HL-60 (cell line): Measurements from ENCODE around the gene EFNA4.

Experiments used
- SPI1 ChIP-seq: IDR thresholded peaks from 2 replicates; pipeline ENCODE4 v1.6.1; 2012; ENCODE audit warnings: low read depth, mild to moderate bottlenecking, borderline replicate concordance
- TF ChIP-seq, protein P1 (sequence below): IDR thresholded peaks from one replicate; pipeline ENCODE4 v1.5.1; 2011; ENCODE audit warnings: low read length, control low read depth, inconsistent platforms; ENCODE audit not compliant: insufficient read depth
- TF ChIP-seq, protein P2 (sequence below): IDR thresholded peaks from 2 replicates; pipeline ENCODE4 v1.6.1; 2012; ENCODE audit warnings: low read depth; ENCODE audit not compliant: insufficient replicate concordance

DNA sequence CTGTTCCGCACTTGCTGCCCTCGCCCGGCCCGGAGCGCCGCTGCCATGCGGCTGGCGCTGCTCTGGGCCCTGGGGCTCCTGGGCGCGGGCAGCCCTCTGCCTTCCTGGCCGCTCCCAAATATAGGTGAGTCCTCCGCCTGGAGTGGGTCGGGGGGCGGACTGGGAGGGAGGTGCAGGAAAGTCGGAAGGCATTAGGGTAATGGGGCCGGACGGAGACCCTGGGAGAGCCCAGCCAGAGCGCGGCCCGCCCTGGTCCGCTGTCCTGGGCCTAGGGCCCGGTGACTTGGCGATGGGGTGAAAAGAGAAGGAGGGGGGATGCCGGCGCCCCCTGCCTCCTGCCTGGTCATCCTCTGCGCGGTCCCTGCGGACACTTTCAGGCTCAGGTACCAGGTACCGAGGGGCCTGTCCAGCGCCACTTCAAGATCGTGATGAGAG is 12.2 kb upstream of the EFNA4 start:
- TF ChIP-seq, protein P1, sequence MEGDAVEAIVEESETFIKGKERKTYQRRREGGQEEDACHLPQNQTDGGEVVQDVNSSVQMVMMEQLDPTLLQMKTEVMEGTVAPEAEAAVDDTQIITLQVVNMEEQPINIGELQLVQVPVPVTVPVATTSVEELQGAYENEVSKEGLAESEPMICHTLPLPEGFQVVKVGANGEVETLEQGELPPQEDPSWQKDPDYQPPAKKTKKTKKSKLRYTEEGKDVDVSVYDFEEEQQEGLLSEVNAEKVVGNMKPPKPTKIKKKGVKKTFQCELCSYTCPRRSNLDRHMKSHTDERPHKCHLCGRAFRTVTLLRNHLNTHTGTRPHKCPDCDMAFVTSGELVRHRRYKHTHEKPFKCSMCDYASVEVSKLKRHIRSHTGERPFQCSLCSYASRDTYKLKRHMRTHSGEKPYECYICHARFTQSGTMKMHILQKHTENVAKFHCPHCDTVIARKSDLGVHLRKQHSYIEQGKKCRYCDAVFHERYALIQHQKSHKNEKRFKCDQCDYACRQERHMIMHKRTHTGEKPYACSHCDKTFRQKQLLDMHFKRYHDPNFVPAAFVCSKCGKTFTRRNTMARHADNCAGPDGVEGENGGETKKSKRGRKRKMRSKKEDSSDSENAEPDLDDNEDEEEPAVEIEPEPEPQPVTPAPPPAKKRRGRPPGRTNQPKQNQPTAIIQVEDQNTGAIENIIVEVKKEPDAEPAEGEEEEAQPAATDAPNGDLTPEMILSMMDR: no peak
- TF ChIP-seq SPI1: no peak
- TF ChIP-seq, protein P2, sequence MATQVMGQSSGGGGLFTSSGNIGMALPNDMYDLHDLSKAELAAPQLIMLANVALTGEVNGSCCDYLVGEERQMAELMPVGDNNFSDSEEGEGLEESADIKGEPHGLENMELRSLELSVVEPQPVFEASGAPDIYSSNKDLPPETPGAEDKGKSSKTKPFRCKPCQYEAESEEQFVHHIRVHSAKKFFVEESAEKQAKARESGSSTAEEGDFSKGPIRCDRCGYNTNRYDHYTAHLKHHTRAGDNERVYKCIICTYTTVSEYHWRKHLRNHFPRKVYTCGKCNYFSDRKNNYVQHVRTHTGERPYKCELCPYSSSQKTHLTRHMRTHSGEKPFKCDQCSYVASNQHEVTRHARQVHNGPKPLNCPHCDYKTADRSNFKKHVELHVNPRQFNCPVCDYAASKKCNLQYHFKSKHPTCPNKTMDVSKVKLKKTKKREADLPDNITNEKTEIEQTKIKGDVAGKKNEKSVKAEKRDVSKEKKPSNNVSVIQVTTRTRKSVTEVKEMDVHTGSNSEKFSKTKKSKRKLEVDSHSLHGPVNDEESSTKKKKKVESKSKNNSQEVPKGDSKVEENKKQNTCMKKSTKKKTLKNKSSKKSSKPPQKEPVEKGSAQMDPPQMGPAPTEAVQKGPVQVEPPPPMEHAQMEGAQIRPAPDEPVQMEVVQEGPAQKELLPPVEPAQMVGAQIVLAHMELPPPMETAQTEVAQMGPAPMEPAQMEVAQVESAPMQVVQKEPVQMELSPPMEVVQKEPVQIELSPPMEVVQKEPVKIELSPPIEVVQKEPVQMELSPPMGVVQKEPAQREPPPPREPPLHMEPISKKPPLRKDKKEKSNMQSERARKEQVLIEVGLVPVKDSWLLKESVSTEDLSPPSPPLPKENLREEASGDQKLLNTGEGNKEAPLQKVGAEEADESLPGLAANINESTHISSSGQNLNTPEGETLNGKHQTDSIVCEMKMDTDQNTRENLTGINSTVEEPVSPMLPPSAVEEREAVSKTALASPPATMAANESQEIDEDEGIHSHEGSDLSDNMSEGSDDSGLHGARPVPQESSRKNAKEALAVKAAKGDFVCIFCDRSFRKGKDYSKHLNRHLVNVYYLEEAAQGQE: peak; percentile 35
